LHCN-M2 (cell line): ENCODE measurements around the gene ADGRE1. TPM values are rescaled to one million over a fixed set of nuclear protein-coding genes. Genes with fewer than 3 reads are reported as not detected.
A peak's percentile ranks its signal among the peaks of the same experiment; 100 is the strongest.
"Not testable (repeated sequence)": the region's sequence is repeated elsewhere in the genome, so short reads cannot be mapped to it uniquely, and the experiment has no call there.

Source experiments
- DNase-seq: peaks from one replicate; pipeline ENCODE4 v3.0.0-alpha.2; 2012; ENCODE audit warnings: low read depth
- polyA plus RNA-seq: library from polyadenylated mRNA; unstranded; fragments of >200 nt; gene quantifications from one replicate; pipeline ENCODE4 v1.2.1, GENCODE V29; 2012; ENCODE audit warnings: missing spikeins
- total RNA-seq: library from RNA; depleted of rRNA; stranded (reverse); fragments of >200 nt; gene quantifications from 2 replicates; pipeline ENCODE4 v1.2.3, GENCODE V29; 2014; rRNA removed

ADGRE1 gene
- not detected in 2 replicates for total RNA-seq
- polyA plus RNA-seq = 0.12 TPM

- DNase-seq = no peak
Measured at GRCh38 chr19:6887316-6887715, at the start of gene ADGRE1. TSS of gene ADGRE1 (plus strand) at chr19:6887579. CDS start at chr19:6887609, 30 bp downstream.

GRCh38 chr19:6838062-6838655 lies 49.2 kb upstream of the ADGRE1 start:
- no peak for DNase-seq

GRCh38 chr19:6842871-6843607 lies 44.3 kb upstream of the ADGRE1 start:
- DNase-seq = no peak

GRCh38 chr19:6847828-6848200 lies 39.6 kb upstream of the ADGRE1 start:
- DNase-seq = no peak

- no peak for DNase-seq
Measured at GRCh38 chr19:6848986-6849385, 38.4 kb upstream of the ADGRE1 start.

GRCh38 chr19:6849876-6850275 lies 37.5 kb upstream of the ADGRE1 start:
- DNase-seq = no peak

GRCh38 chr19:6851359-6851758 lies 36.0 kb upstream of the ADGRE1 start:
- no peak for DNase-seq

GRCh38 chr19:6852001-6852400 lies 35.4 kb upstream of the ADGRE1 start:
- DNase-seq = no peak

- no peak for DNase-seq
Measured at GRCh38 chr19:6853868-6854267, 33.5 kb upstream of the ADGRE1 start.

GRCh38 chr19:6854758-6855157 lies 32.6 kb upstream of the ADGRE1 start:
- no peak for DNase-seq

- no peak for DNase-seq
Measured at GRCh38 chr19:6856749-6857372, 30.5 kb upstream of the ADGRE1 start.

- DNase-seq = no peak
Measured at GRCh38 chr19:6861683-6862286, 25.6 kb upstream of the ADGRE1 start.

- peak; percentile 72 for DNase-seq
Measured at GRCh38 chr19:6862673-6863078, 24.7 kb upstream of the ADGRE1 start.

- no peak for DNase-seq
Measured at GRCh38 chr19:6864325-6864940, 22.9 kb upstream of the ADGRE1 start.

GRCh38 chr19:6865849-6866248 lies 21.5 kb upstream of the ADGRE1 start:
- DNase-seq = no peak

GRCh38 chr19:6866741-6867151 lies 20.6 kb upstream of the ADGRE1 start:
- no peak for DNase-seq

GRCh38 chr19:6868351-6868750 lies 19.0 kb upstream of the ADGRE1 start:
- DNase-seq = no peak

- DNase-seq = not testable (repeated sequence)
Measured at GRCh38 chr19:6869151-6869882, 18.1 kb upstream of the ADGRE1 start.

- no peak for DNase-seq
Measured at GRCh38 chr19:6873708-6874431, 13.5 kb upstream of the ADGRE1 start.

- DNase-seq = no peak
Measured at GRCh38 chr19:6875218-6875617, 12.2 kb upstream of the ADGRE1 start.

GRCh38 chr19:6876748-6877147 lies 10.6 kb upstream of the ADGRE1 start:
- no peak for DNase-seq
